A673 (cell line): ENCODE measurements around the gene TTF1. TPM values are rescaled to one million over a fixed set of nuclear protein-coding genes. Genes with fewer than 3 reads are reported as not detected.

Source experiments
- BruUV-seq: library from RNA; stranded (reverse); fragments of 400-500 nt; replicated peaks from 2 replicates; lab custom pipeline; 2021; lab: Mats Ljungman, UMichigan
- CTCF ChIA-PET: fragments of 300-600 bp; sonication (Branson Sonifier 250); formaldehyde crosslinking; loops from one replicate; lab custom pipeline; 2022; ENCODE audit warnings: antibody characterized with exemption; lab: Charles Lee
- POLR2A ChIA-PET: fragments of 300-600 bp; sonication (Branson Sonifier 250); formaldehyde crosslinking; loops from one replicate; lab custom pipeline; 2022; ENCODE audit warnings: antibody characterized with exemption; ENCODE audit not compliant: low non-redundant PET; lab: Charles Lee
- DNase-seq: peaks from one replicate; pipeline ENCODE4 v3.0.0-alpha.2; 2015; ENCODE audit warnings: low spot score
- H3K27ac ChIP-seq: fragments of 200-600 bp; sonication (generic); 2 replicates; pipeline ENCODE4 v1.5.1; 2016; ENCODE audit warnings: mixed run types, low read depth, mild to moderate bottlenecking, mixed read lengths, antibody characterized with exemption, low read length; ENCODE audit not compliant: poor library complexity, severe bottlenecking
- H3K27me3 ChIP-seq: fragments of 200-600 bp; sonication (generic); replicated peaks from 2 replicates; pipeline ENCODE4 v1.6.1; 2017; ENCODE audit warnings: mixed run types, low read depth, mild to moderate bottlenecking, mixed read lengths, antibody characterized with exemption, low read length; ENCODE audit not compliant: insufficient read depth, poor library complexity
- H3K36me3 ChIP-seq: fragments of 200-600 bp; sonication (generic); 2 replicates; pipeline ENCODE4 v1.6.1; 2016; ENCODE audit warnings: mixed run types, mild to moderate bottlenecking, mixed read lengths, antibody characterized with exemption, low read length; ENCODE audit not compliant: insufficient read depth, poor library complexity, severe bottlenecking
- H3K4me1 ChIP-seq: fragments of 200-600 bp; sonication (generic); 2 replicates; pipeline ENCODE4 v1.6.1; 2017; ENCODE audit warnings: mixed run types, mild to moderate bottlenecking, mixed read lengths, antibody characterized with exemption, low read length; ENCODE audit not compliant: insufficient read depth, poor library complexity, severe bottlenecking
- H3K4me3 ChIP-seq: fragments of 200-600 bp; sonication (generic); 2 replicates; pipeline ENCODE4 v1.5.1; 2016; ENCODE audit warnings: low read depth, mixed run types, mild to moderate bottlenecking, mixed read lengths, low read length; ENCODE audit not compliant: poor library complexity, severe bottlenecking
- H3K9me3 ChIP-seq: fragments of 200-600 bp; sonication (generic); 2 replicates; pipeline ENCODE4 v1.6.1; 2016; ENCODE audit warnings: mixed run types, low read depth, mild to moderate bottlenecking, mixed read lengths, antibody characterized with exemption, low read length; ENCODE audit not compliant: poor library complexity, severe bottlenecking
- CTCF ChIP-seq: fragments of 300-800, 200-600 bp; sonication (generic); conservative IDR thresholded peaks from 2 replicates; pipeline ENCODE4 v1.5.1; 2017; ENCODE audit warnings: low read depth, mild to moderate bottlenecking, antibody characterized with exemption, low read length, moderate library complexity, mixed read lengths
- EZH2 ChIP-seq: fragments of 200-600 bp; sonication (generic); IDR thresholded peaks from 2 replicates; pipeline ENCODE4 v1.6.1; 2017; ENCODE audit warnings: borderline replicate concordance, low read depth, mild to moderate bottlenecking, mixed read lengths, antibody characterized with exemption, low read length; ENCODE audit not compliant: poor library complexity, severe bottlenecking
- intact Hi-C: fragments of 100-400 bp; cut with micrococcal nuclease; formaldehyde crosslinking; loops from one replicate; pipeline ENCODE4 v1.10.0; 2022; ENCODE audit not compliant: unreplicated experiment
- total RNA-seq: library from RNA; stranded (reverse); gene quantifications from 2 replicates; pipeline ENCODE4 v1.2.3, GENCODE V29; 2021

The TTF1 gene
- total RNA-seq, 1 experiment from 2014 or later = 27.5 TPM

- POLR2A ChIA-PET = no interaction called here
- Histone ChIP-seq H3K27ac (no peak overlapping the region), H3K36me3 (no peaks in the 10 kb centered on the region), H3K4me1 (no peaks in the 10 kb centered on the region), H3K9me3 (no peaks in the 10 kb centered on the region), H3K4me3 (no peak overlapping the region), H3K27me3 (peaks cover 78% of the 10 kb centered on the region)
- TF ChIP-seq CTCF (peak; percentile 75), EZH2 (no peak)
- intact Hi-C loops = loop anchor here (1.0 to 5.0 kb wide), 3 partner anchors 95 to 390 kb away; no protein-coding TSS in a partner anchor
- CTCF ChIA-PET = interaction anchor here (0.6 to 0.7 kb wide), 2 partner anchors 9 to 164 kb away, joined by 3 to 4 read pairs; no protein-coding TSS in a partner anchor
- peak; percentile 46 for DNase-seq
- no TSS peak for BruUV-seq
Observed at GRCh38 chr9:132412089-132412488, 5.4 kb upstream of the TTF1 start.

- H3K9me3 ChIP-seq = no peaks in the 10 kb centered on the region
- no peak overlapping the region for H3K27ac ChIP-seq
Observed at GRCh38 chr9:132411091-132411508, 4.5 kb upstream of the TTF1 start.

GRCh38 chr9:132410642-132411041 lies 4.0 kb upstream of the TTF1 start:
- POLR2A ChIA-PET = no interaction called here
- Histone ChIP-seq H3K9me3 (no peaks in the 10 kb centered on the region), H3K27me3 (peaks cover 65% of the 10 kb centered on the region), H3K4me3 (peak overlapping the region; percentile 45), H3K36me3 (no peaks in the 10 kb centered on the region), H3K4me1 (peaks cover 3% of the 10 kb centered on the region), H3K27ac (no peak overlapping the region)
- TF ChIP-seq CTCF (no peak), EZH2 (no peak)
- BruUV-seq = no TSS peak
- no peak for DNase-seq
- CTCF ChIA-PET = interaction anchor here (0.5 to 0.6 kb wide), 3 partner anchors 9 to 533 kb away, joined by 3 to 8 read pairs (median 4); no protein-coding TSS in a partner anchor
- intact Hi-C loops = loop anchor here (5.0 kb wide), 2 partner anchors 97 to 392 kb away; no protein-coding TSS in a partner anchor

More at GRCh38 chr9:132411091-132411508, 4.5 kb upstream of the TTF1 start:
- CTCF ChIA-PET = no interaction called here
- Histone ChIP-seq H3K4me1 (no peaks in the 10 kb centered on the region), H3K36me3 (no peaks in the 10 kb centered on the region), H3K27me3 (peaks cover 69% of the 10 kb centered on the region), H3K4me3 (no peak overlapping the region)
- intact Hi-C loops = loop anchor here (5.0 kb wide), 2 partner anchors 96 to 391 kb away; no protein-coding TSS in a partner anchor
- TF ChIP-seq EZH2 (no peak), CTCF (peak; percentile 75)
- peak; percentile 34 for DNase-seq
- POLR2A ChIA-PET = no interaction called here
- no TSS peak for BruUV-seq
